GM18867 (cell line): ENCODE results near the gene RANBP1.
"Not testable (repeated sequence)": the region's sequence is repeated elsewhere in the genome, so short reads cannot be mapped to it uniquely, and the experiment has no call there.

Experiments used
- ATAC-seq: cut with Tn5 transposase; IDR thresholded peaks from one replicate; pipeline ENCODE4 v1.9.1; 2021; ENCODE audit warnings: mild to moderate bottlenecking, moderate library complexity; ENCODE audit not compliant: unreplicated experiment

RANBP1 gene

DNA sequence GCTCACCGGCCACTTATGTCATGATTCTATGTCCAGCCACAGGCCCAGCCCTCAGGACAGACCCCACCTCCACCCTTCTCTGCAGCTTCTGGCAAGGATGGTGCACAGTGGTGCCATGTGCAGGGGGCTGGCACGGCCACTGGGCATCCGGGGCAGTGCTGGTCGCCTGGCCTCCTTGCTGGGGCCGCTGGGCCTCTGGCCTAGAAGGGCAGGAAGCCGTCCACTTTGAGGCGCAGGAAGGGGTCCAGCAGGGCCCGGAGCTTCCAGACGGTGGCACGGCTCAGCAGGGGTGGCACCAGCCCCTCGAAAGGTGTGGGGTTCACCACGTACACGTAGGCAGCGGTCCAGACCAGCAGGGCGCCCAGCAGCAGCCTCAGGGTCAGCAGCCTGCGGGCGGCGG lies 32.5 kb downstream of the RANBP1 start:
- ATAC-seq: no peak

DNA sequence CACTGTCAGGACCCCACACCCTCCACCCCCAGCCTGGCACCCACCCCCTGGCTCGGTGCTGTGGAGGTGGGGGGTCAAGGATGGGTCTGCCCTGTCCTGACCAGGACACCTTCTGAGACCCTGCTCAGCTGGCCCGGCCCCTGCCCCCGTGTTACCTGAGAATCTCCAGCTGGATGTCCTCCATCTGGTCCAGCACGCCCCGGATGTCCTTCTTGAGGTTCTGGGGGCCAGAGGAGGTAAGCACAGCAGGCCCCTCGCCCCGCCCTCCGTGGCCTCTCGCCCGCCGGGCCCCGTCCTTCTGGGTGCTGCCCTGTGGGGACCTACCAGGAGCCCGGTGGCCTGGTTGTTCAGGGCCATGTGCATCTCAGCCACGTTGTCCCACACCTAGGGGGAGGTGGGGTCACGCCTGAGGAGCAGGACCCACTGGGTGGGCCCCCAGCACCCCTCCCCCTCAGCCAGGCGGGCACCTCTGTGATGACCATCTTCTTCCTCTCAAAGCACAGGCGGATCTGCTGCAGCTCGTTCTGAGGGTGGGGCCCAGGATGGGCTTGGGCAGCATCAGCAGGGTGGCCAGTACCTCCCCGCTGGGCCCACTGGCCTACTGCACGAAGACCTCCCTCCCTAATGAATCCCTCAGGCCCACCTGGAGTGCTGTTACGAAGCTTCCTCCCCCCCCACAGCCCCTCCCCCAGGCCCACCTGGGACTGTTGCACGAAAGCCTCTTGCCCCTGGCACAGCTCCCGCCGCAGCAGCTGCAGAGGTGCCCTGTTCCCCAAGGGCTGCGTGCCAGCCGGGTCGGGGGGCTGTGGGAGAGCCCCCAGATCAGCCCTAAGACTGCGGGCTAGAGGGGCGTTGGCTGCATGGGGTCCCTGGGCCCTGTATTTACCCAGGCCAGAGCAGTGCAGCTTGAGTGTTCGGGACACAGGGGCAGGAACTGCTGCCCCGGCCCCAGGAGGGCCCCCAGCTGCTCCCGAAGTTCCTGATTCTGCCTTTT lies 33.6 kb downstream of the RANBP1 start:
- no peak for ATAC-seq

DNA sequence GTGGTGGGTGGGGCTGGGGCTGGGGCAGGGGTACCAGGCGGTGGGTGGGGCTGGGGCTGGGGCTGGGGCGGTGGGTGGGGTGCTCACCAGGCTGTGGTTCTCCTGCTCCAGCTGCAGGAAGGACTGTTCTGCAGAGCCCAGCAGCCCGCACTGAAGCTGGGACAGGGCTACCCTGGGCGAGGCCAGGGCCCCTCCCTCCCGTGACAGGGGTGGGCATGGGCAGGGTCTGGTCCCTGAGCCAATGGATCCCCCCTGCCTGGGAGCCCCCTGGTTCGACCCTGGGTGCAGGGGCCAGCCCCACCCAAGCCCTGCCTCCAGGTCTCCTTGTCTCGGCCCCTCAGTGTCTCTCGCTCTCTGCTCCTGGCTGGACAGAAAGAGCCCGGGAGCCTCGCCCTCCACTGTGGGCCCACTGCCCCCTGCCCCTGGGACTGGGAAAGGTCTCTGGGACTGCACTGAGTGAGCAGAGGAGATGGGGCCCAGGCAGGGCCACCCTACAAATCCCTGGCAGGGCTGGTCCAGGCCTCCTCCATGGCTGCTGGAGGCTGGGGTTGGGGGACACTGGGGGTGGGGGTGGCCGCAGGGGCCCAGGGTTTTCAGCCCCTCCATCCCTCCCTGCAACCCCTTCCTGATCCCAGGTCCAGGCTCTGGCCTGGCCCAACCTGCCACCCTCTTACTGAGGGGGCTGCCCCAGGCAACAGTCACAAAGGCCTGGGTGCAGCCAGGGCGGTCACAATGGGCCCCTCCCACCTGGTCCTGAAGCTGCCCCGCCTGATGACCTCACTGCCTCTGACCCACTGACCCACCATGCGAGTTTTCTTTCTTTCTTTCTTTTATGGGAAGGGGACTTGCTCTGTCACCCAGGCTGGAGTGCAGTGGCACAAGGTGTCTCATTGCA lies 34.7 kb downstream of the RANBP1 start, which contains the start of gene CCDC188:
Gene CCDC188 (minus strand): TSS at position 675 of the 895 bp plus-strand sequence. CDS start 69 bp downstream, at position 606.
- ATAC-seq: no peak

DNA sequence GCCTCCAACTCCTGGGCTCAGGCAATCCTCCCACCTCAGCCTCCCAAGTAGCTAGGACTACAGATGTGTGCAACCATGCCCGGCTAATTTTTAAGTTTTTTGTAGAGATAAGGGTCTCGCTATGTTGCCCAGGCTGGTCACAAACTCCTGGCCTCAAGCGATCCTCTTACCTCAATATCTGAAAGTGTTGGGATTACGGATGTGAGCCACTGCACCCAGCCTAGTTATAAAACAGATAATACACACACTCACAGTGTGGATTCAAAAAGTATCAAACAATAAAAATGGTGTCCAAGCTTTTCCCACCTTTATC lies 35.3 kb downstream of the RANBP1 start:
- ATAC-seq: no peak

DNA sequence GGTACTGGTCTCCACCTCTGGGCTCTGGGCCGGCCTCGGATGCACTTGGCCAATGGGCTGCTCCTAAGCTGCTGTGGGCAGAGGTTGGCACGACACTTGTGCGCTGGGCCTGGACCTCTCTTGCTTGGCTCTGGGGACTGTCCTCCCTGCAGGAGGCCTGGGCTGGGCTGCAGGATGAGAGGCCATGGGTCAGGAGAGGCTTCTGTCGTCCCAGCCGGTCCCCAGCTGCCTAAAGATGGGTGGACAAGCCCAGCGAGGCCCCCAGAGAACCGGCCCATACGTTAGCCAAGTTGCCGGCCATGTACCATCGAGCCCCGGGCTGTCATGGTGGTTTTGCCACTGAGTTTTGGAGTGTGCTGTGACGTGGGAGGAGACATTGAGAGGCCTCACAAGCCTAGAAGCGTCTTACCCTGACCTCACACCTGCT lies 36.6 kb downstream of the RANBP1 start:
- no peak for ATAC-seq

DNA sequence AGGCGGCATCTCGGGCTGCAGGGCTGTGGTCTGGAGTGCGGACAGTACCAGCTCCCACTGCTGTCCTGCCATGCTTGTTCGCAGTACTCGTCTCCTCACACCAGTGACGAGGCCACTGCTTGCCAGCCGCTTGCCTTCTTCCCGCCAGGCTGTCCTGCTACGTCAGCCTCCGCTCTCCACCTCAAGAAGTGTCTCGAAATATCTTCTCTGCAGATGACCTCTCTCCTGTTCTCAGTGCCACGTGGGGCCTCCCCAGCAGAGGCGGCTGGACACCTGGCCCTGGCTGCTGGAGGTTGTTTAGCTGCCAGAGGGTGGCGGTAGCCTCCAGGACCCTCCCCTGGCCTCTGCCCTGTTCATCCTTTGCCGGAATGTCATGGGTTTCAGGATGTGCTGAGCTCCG lies 38.0 kb downstream of the RANBP1 start:
- no peak for ATAC-seq

DNA sequence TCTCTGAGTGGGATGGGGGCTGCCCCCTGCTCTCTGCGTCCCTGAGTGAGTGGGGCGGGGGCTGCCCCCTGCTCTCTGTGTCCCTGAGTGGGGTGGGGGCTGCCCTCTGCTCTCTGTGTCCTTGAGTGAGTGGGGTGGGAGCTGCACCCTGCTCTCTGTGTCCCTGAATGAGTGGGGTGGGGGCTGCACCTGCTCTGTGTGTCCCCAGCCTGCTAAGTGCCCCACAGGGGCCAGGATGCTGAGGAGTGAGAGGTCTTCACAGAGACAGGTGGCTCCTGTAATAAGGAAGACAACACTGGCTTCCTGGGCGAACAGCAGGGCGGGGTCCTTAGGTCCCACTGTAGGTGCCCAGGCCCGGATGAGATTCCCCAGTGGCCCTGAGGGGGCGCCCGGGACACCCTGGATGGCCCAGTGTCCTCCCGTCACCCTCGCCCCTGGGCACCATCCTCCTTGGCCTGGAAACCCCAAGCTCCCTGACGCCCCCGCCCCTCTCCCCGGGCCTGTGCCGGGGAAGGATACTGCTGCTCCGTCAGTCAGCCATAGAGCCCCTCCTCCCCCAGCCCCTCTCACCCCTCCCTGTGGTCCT lies 38.8 kb downstream of the RANBP1 start:
- no peak for ATAC-seq

DNA sequence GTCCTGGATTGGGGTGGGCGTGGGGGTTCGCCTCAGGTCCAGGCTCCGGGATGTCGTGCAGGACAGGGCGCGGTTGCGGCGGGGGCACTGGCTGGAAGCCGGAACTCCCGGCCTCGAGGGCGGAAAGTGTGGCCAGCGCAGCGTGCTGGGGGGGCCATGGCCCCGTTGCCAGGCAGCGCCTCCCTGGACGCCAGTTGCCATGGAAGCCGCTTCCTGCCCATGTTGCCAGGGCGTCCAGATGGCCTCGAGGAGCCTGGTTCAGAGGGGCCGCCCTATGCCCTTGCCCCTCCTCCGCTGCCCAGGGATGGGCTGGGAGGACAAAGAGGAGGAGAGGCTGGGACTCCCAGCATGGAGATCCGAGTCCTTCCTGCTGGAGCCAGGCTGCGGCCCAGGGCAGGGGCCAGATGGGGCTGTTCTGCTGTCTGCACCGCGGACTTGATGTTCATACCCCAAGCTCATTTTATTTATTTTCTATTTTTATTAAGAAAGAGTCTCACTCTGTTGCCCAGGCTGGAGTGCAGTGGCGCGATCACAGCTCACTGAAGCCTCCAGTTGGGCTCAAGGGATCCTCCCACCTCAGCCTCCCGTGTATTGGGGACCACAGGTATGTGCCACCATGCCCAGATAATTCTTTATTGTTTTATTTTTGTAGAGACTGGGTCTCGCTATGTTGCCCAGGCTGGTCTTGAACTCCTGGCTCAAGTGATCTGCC lies 39.6 kb downstream of the RANBP1 start:
- ATAC-seq: no peak

DNA sequence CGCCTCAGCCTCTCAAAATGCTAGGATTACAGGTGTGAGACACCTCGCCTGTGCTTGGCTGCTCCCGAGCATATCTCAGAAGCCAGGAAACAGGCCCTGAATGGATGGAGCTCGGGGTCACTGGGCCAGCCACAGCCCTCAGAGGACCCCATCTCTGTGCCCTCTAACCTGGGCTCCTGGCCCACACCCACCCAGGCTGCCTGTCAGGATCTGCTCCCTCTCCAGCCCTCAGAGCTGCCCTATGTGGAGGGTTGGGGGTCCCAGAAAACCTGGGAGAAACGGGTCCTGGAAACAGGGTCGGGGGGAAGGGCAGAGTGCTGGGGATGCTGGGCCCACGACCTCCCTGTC lies 40.1 kb downstream of the RANBP1 start:
- no peak for ATAC-seq

DNA sequence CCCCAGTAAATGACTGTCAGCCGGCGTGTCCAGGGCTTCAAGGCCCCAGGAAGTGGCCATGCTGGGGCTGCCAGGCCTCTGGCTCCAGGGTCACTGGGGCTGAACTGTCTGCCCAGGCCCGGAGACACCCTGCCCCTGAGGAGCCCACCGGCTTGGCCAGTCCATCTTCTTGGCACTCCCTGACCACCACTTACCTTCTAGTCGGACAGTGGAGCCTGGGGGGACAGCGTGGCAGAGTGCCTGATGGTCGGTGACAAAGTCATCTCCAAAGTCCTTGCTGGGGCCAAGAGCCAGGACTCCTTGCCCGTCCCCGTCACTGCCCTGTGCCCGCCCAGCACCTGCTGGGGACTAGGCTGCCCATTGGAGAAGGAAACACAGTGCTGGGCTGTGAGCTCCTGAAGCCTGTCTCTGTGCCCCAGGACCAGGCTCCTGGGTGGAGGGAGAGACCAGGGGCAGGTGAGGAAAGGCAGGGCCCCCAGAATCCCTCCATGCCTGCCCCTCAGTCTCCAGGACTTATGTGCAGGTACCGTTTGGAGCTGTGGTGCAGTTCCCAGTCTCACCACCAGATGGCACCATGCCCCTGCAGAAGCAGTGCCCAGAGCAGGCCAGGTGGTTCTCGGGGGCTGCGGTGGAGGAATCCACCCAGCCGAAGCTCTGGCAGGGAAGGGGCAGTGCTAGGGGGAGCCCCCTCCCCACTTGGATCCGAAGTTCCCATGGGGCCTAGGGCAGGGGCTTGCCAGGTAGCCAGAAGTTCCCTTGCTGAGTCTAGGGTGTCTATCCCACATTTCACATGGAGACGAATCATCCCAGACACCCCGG lies 40.9 kb downstream of the RANBP1 start:
- ATAC-seq: no peak

DNA sequence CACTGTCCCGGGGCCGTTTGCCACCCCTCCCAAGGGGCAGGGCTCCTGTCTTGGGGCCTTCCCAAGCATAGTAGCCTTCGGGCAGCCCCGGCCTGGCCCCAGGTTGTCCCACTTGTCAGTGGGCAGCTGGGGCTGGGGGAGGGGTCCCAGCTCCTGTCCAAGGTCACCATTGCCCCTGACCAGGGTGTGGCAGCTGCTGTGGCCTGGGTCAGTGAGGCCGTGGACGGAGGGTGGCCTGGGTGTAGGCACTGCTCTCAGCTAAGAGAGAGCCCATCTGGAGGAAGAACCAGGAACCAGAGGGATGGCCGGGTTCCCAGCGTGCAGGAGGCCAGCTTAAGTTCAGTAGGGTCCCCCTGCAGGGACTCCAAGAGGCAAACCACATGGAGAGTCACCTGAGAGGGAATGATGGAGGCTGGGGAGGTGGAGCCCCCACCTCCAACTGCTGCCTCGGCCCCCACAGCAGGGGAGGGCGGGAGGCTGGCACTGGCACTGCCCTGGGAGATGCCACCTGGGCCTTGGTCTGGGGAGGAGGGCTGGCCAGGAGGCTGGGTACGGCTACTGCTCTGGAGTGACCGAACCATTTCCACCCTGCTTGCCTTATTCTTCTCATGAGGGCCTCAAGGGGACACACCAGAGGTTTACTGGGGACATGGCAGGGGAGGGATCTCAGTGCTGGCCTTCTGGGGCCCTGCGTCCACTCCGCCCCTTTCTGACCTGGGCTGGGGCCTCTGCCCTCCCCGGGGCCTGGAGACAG lies 41.7 kb downstream of the RANBP1 start:
- no peak for ATAC-seq

DNA sequence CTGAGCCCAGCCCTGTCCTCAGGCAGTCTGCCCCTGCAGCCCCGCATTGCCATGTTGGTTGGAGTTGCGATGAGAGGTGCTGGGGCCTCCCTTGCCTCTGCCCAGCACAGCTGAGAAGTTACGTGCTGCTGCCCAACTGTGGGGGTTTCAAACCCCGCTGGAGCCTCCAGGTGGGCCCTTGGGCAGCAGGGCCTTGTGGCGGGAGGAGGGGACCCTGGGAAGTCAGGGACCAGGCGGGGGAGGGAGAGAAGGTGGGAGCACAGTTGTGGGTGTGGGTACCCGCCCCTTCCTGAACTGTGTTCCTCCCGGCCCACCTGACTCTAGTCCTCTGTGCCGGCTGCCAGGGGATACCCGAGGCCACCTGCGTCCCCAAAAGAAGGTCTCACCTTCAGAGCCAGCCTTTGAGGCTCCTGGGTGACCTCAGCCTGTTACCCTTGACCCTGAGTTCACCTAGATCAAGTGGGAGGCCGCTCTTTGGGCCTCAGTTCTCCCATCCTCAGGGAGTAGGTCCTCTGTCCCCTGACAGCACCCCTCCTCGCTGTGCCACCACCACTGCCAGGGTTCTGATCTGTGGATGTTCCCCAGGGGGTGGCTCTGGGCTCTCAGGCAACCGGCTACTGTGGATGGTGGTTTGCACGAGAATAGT lies 42.6 kb downstream of the RANBP1 start:
- ATAC-seq: no peak

DNA sequence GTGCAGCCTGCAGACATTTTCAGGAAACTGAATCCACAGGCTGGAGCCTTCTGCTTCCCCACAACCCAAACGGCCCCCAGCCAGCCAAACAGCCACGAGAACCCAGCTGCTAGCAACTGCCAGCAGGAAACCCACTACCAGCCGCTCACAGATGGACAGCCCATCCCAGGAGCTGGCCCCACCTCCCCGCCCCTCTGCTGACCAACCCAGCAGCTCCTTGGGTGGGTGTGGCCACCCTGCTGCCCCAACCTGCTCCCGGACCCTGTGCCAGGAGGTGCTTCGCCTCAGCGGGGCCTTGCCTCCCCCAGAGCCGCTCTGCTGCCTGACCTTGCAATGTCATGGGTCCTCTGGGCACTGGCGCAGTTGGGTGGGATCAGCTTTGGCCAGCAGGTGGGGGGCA lies 43.2 kb downstream of the RANBP1 start:
- no peak for ATAC-seq

DNA sequence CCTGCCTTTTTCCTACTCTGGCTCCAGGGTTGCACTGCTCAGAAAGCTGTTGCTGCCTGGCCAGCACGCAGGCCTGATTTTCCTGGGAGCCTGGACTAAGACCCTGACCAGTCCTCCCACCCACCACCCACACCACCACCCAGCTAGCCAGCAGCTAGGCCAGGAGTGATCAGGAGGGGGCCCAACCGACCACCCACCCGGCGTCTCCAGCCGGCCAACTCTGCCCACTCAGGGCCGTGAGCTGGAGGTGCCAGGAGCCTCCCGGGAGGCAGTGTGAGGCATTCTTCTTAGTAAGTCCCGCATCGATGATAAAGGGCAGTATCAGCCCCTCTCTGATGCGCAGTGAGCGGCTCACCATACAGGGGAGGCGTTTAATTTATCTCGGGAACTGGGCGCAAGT lies 43.6 kb downstream of the RANBP1 start:
- ATAC-seq: not testable (repeated sequence)

DNA sequence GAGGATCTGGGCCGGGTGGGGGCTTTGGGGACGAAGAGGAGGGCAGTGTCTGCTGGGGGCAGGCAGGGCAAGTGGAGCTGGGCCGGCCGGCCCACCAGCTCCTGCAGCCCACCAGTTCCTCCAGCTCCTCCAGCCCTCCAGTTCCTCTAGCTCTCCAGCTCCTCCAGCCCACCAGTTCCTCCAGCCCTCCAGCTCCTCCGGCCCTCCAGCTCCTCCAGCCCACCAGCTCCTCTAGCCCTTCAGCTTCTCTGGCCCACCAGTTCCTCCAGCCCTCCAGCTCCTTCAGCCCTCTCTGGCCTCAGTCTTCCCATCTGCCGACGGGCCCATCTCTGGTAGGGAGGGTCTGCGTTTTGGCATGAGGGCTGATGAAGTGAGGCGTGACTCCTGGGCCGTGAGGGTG lies 44.1 kb downstream of the RANBP1 start:
- no peak for ATAC-seq

DNA sequence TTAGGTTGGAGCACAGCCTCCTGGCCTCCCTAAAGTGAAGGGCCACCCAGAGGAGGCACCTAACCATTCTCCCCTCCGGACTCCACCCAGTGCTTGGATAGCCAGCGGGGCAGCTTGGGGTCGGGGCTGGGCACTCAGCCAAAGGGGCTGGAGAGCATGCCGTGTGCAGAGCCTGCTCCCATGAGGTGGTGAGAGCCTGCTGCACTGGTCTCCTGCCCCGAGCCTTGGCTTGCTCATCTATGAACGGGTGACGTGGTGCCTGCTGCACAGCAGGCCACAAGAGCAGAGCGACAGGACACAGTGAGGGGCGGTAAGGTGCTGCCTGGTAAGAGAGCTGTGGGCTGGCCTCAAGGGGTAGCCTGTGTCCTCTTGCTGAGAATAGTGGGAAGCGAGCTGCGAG lies 49.0 kb downstream of the RANBP1 start:
- ATAC-seq: no peak

DNA sequence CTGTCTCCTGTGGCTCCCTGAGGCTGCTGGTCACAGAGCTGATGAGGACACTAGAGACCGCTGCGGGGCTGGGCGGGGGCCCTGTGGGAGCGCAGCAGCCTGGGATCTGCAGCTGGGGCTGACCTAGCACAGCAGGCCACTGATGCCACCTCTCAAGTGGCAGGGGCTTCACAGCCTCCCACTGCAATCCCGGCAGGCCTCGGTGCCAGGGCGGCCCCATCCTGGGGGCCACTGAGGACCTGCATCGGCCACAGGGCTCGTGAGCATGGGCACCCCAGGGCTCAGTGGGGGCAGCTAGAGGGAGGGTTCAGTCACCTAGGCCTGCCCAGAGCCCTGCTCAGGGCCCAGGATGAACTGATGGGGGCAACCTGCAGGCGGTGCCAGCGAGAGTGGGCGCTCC lies 49.5 kb downstream of the RANBP1 start:
- ATAC-seq: no peak

DNA sequence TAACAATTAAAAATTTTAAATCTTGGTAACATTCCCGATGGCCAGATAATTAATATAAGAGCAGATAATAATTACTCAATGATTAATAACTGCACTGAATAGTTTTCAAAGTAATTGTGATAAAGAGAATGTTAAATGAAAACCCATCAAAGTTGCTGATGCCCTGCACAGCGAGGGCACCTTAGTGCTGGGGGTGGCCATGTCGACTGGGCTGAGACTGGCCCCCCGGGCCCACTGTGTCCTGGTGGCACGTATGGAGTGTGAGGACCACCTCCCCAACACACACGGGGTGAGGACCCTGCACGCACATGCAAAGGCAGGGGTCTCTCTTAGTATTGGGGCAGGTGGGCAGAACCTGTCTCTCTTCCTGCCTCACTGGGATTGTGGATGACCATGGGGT lies 50.0 kb downstream of the RANBP1 start:
- ATAC-seq: no peak

DNA sequence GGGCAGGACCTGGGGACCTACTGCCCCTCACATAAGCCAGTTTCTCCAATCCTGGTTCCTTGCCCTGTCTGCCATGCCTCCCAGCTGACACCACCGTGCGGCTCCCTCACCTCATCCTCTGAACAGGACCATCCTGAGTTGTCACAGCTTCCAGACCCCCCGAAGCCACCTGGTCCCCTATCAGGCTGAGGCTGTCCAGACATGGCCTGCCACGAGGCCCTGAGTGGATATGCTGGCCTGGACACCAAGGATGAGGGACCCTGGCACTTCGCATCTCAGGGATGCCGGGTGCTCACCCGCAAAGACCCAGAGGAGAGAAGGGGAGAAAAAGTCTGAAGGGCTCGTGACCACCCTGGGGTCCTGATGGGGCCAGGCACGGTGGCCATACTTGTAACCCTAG lies 50.8 kb downstream of the RANBP1 start:
- no peak for ATAC-seq
